PC-3 (cell line): ENCODE data around the gene SERPINE1.

ENCODE experiments used
- CTCF ChIP-seq: fragments of 300-600 bp; sonication (generic); conservative IDR thresholded peaks from 2 replicates; pipeline ENCODE4 v1.5.1; 2017; ENCODE audit warnings: antibody characterized with exemption, low read depth, mild to moderate bottlenecking, low read length
- EZH2 ChIP-seq: fragments of 300-600 bp; sonication (generic); IDR thresholded peaks from one replicate; pipeline ENCODE4 v1.6.1; 2017; ENCODE audit warnings: antibody characterized with exemption, mild to moderate bottlenecking, low read length; ENCODE audit not compliant: unreplicated experiment

DNA sequence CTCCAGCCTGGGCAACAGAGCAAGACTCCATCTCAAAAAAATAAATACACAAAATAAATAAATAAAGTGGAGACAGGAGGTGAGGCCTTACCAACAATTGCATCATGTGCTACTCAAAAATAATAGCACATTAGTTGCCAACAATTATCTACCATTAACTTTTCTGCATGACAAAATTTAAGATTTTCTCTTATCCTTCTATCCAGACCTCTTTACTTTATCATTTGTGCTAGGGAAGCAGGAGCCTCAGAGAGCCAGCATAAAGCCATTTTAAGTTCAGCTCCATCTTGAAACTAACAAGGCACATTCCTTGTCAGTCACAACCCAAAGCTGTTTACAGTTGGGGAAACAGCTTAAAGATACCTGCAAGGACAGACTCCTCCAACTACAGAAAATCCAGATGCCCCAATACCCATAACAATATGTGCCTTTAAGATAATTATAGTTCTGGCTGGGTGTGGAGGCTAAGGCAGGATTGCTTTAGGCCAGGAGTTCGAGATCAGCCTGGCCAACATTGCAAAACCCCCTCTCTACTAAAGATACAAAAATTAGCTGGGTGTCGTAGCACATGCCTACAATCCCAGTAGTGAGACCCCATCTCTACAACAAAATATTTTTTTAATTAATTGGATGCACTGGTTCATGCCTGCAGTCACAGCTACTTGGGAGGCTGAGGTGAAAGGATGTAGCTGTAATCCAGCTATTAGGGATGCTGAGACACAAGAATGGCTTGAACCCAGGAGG lies 25.2 kb downstream of the SERPINE1 start:
- TF ChIP-seq CTCF (no peak), EZH2 (no peak)
